HG03342 (cell line): Measurements from ENCODE around the gene GBX1.

Source experiments
- ATAC-seq: cut with Tn5 transposase; IDR thresholded peaks from one replicate; pipeline ENCODE4 v1.9.1; 2021; ENCODE audit warnings: mild to moderate bottlenecking, moderate library complexity; ENCODE audit not compliant: unreplicated experiment

The GBX1 gene

GRCh38 chr7:151174246-151175046 is 7.0 kb upstream of the GBX1 start:
- ATAC-seq = no peak

- ATAC-seq = no peak
Measured at GRCh38 chr7:151173386-151174245, 6.1 kb upstream of the GBX1 start.

GRCh38 chr7:151172273-151173141 is 5.0 kb upstream of the GBX1 start:
- ATAC-seq = peak; percentile 81

DNA sequence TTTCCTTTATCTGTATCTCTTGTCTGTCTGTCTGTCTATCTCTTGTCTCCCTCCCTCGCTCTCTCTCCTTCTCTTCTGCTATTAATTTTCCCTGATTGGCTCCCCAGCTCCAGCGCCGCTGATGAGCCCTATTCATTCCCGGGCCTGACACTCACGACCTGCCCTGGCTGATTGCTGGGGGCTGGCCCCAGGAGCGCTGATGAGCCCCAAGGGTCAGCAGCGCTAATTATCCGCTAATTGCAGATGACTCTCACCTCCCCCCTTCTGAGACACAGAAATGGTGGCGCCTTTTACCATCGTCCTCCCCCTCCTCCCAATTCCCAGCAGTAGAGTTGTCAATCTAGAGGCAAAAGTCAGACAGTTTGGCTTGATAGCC is 1.3 kb upstream of the GBX1 start:
- ATAC-seq = no peak

DNA sequence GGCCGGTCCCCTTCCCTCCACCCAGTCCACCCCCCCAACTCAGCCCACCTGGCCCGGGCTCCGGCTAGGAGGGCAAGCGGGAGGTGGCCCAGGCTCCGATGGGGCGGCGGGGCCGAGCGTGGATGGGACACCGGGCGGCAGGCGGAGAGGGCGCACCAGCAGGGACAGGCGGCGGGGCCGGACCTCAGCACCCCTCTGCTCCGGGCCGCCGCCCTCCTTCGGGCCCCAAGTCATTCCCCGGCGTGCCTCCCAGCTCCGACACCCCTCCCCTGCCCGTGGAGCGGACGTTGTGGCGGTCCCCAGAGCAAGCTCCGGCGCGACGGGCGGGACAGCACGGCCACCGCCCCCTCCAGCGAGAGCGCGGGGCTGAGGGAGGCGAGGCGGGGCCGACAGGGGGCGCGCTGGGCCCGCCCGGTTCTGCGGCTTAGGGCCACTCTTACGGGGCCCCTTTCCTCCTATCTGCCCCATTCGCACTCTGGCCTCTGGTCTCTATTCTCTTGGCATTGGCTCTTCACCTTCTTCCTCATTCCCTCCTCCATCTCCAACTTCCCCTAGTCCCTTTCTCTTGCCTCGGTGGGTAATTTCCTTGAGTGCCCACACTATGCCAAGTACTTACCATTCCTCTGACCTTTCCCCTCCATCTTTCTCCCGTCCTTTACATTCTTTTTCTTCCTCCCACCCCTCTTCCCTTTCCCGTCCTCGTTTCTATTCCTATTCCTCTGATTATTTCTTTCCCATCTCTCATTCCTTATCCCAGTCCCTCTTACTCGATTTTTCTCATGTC is 701 bp upstream of the GBX1 start:
- peak; percentile 48 for ATAC-seq

DNA sequence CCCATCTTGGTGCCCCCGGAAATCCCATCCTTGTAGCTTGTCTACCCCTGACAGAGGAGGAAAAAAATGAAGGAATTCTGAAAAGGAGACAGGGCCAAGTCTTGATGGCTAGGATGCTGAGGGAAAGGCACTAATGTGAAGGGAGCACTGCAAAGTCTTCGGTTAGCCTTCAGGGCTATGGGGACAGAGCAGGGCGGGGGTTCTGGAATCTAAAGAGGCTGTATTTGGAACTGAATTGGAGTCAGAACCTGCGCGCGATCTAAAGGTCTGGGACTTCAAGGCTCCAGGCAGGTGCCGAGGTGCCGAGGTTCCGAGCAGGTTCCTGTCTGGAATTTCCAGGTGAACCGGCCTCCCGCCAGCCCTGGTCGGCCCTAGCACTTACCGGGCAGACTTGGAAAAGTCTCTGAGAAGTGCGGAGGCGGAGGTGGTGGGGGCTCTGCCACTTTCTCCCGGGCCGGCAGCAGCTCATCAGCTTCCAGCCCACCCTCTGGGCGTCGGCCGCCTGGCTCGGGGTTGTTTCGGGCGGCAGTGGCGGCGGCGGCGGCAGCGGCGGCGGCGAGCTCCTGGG is 781 bp downstream of the GBX1 start:
- no peak for ATAC-seq

DNA sequence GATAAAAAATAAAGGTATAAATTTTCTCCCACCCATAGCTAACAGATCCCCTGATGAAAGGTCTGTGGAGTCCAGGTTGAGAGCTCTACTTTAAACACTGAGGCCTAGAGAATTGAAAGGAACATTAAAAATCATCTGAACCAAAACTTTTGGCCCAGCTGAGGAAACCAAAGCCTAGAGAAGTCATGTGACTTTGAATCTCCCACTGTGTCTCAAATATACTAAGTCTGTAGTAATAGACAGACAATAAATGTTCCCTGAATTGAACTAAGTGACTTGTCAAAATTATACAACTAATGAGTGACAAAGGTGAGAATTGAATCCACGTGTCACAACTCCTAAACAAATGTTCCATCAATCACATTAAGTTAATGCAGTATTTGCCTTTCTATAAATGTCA is 5.7 kb downstream of the GBX1 start:
- no peak for ATAC-seq

DNA sequence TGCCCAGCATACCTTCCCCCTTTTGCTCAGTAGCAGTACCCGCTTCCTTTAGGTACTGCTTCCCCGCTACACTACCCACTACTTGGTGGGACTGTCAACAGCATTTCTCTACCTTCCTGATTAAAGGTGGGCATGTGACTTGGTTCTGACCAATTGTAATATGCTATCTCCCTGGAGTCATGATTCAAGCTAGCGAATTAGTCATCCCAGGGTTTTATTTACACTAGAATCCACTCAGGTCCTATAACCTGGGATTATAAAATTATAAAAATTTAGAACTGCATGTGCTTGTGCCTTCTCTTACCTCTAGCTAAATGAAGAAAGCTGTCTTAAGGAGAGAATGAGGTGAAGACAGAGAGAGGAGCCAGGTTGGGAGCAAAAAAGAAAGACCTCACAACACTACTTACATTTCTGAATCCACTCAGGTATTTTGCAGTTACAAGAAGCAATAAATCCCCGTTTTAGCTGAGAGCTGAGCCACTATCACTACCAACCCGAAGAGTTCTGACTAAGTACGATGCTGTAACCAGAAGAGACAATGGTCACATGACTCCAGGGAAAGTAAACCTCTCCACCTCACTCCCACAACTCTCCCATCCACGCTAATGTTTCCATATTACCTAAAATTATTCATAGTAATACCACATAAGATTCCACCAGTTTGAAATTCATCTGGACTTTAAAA is 9.7 kb downstream of the GBX1 start:
- ATAC-seq = no peak

GRCh38 chr7:151152643-151153513 is 14.6 kb downstream of the GBX1 start:
- ATAC-seq = no peak

GRCh38 chr7:151150388-151150787 is 17.1 kb downstream of the GBX1 start:
- no peak for ATAC-seq

DNA sequence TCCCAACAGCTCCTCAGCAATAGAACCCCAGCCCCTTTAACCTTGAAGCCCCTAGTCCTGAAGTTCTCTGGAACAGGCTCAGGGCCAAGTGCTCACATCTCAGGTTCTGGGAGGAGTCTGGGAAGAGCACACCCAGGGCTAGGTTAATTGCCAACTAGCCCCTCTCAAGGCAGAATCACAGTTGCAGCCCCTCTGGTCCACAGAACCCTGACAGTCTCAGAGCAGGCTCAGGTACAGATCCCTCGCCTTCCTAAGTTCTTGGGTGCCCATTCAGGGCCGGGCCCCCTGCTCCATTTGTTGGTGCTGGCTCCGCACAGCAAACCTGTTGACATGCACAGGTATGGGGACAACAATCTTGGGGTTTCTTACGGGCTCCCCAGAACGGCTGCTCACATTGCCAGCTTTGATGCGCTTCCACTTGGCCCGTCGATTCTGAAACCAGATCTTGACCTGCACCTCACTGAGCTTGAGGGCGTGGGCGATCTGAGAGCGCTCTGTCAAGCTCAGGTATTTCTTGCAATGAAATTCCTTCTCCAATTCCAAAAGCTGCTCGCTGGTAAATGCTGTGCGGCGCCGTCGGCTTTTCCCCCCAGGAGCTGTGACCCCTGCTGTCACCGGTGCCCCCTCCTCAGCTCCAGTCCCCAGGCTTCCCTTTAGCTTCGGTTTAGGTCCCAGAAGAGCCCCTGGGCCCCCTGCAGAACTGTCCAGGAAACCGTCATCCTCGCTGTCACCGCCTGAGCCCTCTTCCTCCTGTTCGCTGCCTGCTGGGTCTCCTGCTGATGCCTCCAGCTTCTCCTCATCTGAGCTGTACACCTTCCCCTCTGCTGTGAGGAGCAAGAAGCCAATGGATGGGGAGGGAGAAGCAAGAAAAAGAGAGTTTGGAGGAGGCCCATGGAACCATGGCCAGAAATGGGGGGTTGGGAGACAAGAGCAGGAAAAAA is 18.9 kb downstream of the GBX1 start:
- ATAC-seq = no peak

- ATAC-seq = no peak
Measured at GRCh38 chr7:151146761-151147160, 20.7 kb downstream of the GBX1 start.

DNA sequence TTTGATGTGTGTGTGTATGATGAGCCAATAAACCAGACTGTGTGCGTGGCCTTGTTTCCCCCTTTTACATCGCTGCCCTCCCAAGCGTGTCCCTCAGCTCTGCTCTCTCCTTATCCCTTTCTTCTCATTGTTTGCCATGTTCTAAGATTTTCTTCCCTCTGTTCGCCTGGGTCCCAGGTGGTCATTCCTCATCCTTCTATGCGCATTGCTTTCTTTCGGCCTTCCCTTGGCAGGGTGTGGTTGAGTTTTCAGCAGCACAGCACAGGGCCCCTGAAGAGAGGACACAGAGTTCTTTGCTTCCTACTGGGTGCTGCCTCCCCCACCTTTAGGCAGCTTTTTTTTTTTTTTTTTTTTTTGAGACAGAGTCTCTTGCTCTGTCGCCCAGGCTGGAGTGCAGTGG is 23.1 kb downstream of the GBX1 start:
- ATAC-seq = no peak

- ATAC-seq = no peak
Measured at GRCh38 chr7:151143261-151144015, 24.1 kb downstream of the GBX1 start.

DNA sequence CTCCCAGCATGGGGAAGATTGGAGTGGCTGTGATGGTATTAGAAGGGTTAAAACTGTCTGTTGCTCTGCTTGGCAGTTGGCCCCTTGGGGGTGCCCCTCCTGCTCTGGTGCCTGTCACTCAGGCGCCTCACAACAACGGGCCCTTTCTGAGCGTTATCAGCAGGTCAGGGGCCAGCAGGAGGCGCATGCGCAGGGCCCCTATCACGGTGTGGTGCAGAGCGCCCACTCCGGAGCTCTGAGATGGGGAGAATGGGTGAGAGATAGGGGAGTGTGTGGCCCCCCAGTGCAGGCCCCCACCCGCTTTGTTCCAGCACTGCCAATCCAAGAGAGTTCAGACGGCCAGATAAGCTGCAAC is 24.8 kb downstream of the GBX1 start:
- ATAC-seq = no peak

GRCh38 chr7:151141855-151142685 is 25.4 kb downstream of the GBX1 start:
- ATAC-seq = no peak
